ENCODE data around the gene SLCO2B1. TPM values are rescaled to one million over a fixed set of nuclear protein-coding genes. Genes with fewer than 3 reads are reported as not detected.

SLCO2B1 gene
- total RNA-seq, 4 donors from 2014 or later = 25.7 to 70.1 (median 33.1) TPM

DNA sequence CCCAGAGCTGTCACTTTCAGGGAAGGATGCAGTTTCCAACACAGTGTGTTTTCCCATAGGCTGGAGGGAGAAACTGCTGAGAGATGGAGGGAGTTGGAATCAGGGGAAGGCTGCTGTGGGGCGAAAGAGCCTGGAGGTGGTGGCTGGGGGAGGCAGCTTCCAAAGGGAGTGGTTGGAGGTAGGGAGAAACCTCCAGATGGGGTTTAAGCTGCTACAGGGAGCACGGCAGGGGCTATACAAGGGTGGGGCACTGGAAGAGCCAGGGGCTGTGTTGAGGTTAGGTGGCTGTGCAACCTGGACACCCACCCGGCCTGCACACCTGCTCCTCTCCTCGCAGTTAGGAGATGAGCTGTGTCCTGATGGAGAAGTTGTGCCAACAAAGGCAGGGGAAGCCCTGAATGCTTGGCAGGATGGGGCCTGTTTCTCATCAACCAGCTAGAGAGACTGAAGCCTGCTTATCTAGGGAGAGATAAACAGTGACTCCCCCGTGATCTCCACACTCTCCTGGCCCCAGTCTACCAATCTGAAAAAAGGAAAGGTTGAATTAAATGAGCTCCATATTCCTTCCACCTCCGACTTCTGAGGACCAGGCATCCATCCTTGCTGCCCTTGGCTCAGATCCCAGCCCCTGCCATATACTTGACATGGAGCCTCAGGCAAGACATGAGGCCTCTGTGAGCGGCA lies 3.6 kb upstream of the SLCO2B1 start:
- 70 to 90% methylated on average over 4 to 5 of the region's 7 CpGs for WGBS, 2 donors (ENCODE audit: low coverage in 1 of 2)

DNA sequence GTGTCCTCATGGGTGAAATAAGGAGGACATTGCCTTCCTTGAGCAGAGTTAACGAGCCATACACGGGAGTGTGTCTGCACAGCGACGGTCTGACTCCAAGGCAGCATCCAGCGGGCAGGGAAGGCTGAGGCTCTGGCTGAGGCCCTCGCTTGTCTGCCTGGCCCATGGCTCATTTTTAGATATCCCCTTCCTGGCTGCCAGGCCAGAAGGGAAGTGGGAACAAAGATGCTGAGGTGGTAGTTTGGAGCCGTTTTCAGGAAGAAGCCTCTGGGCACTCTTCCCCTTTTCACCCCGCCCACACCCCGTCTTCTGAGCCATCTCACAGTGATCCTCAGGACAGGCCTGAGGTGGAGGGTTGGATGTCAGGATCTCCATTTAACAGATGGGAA lies 3.0 kb upstream of the SLCO2B1 start:
- no peak for ATAC-seq
- TF ChIP-seq EP300 (IDR thresholded peaks at IDR 0.05) (no peak), POLR2A (IDR thresholded peaks at IDR 0.05) (no peak), POLR2AphosphoS5 (IDR thresholded peaks at IDR 0.05) (no peak)
- TF ChIP-seq, protein P1, sequence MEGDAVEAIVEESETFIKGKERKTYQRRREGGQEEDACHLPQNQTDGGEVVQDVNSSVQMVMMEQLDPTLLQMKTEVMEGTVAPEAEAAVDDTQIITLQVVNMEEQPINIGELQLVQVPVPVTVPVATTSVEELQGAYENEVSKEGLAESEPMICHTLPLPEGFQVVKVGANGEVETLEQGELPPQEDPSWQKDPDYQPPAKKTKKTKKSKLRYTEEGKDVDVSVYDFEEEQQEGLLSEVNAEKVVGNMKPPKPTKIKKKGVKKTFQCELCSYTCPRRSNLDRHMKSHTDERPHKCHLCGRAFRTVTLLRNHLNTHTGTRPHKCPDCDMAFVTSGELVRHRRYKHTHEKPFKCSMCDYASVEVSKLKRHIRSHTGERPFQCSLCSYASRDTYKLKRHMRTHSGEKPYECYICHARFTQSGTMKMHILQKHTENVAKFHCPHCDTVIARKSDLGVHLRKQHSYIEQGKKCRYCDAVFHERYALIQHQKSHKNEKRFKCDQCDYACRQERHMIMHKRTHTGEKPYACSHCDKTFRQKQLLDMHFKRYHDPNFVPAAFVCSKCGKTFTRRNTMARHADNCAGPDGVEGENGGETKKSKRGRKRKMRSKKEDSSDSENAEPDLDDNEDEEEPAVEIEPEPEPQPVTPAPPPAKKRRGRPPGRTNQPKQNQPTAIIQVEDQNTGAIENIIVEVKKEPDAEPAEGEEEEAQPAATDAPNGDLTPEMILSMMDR (IDR thresholded peaks at IDR 0.05) = no peak
- WGBS, 2 donors (ENCODE audit: low coverage in 1 of 2) = 57 to 90% methylated on average over 2 to 4 of the region's 9 CpGs
- no peak overlapping the region for H3K27ac ChIP-seq
- H3K36me3 ChIP-seq = no peaks in the 10 kb centered on the region
- peaks cover 6% of the 10 kb centered on the region for H3K27me3 ChIP-seq
- H3K4me3 ChIP-seq = no peak overlapping the region
- H3K9me3 ChIP-seq = no peaks in the 10 kb centered on the region
- peaks cover 0 to 31% (median 5%) of the 10 kb centered on the region in 3 donors for H3K4me1 ChIP-seq

More for the DNA sequence above, 3.6 kb upstream of the SLCO2B1 start:
- Histone ChIP-seq H3K27me3 (peaks cover 4% of the 10 kb centered on the region), H3K4me3 (no peak overlapping the region), H3K4me1 (peaks cover 0 to 33% (median 5%) of the 10 kb centered on the region in 3 donors), H3K27ac (no peak overlapping the region), H3K36me3 (no peaks in the 10 kb centered on the region), H3K9me3 (no peaks in the 10 kb centered on the region)
- ATAC-seq = no peak
- TF ChIP-seq POLR2AphosphoS5 (IDR thresholded peaks at IDR 0.05) = no peak
- TF ChIP-seq EP300 (IDR thresholded peaks at IDR 0.05) = no peak
- TF ChIP-seq POLR2A (IDR thresholded peaks at IDR 0.05) = no peak
- TF ChIP-seq, protein P1 (IDR thresholded peaks at IDR 0.05) = no peak

DNA sequence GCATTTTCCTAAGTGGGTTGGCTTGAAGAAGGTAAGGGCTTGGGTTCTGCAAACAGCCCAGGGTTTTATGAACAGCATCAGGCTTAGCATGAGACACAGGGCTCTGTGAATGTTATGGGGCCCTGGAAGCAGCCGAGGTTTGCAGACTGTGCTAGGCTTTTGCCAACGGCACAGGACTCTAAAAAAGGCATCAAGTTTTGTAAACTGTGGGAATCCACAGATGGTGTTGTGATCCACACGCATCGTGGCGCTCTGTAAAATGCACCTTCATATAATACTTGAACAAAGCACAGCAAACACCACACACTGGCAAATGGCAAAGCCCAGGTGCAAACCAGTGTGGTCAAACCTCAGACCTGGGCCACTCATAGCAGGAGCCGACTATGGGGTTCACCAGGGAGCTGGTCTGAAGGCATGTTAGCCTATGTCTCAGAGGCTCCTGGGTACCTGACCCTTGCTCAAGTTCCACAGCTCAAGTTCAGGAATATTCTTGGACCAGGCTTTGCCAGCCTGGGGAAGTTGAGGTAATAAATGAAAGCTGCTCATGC lies 2.4 kb upstream of the SLCO2B1 start:
- H3K4me3 ChIP-seq = no peak overlapping the region
- H3K9me3 ChIP-seq = no peaks in the 10 kb centered on the region
- no peak for TF ChIP-seq EP300 (IDR thresholded peaks at IDR 0.05)
- TF ChIP-seq POLR2A (IDR thresholded peaks at IDR 0.05) = no peak
- no peak for TF ChIP-seq POLR2AphosphoS5 (IDR thresholded peaks at IDR 0.05)
- TF ChIP-seq, protein P1 (IDR thresholded peaks at IDR 0.05) = no peak
- peaks cover 0 to 24% (median 5%) of the 10 kb centered on the region in 3 donors for H3K4me1 ChIP-seq
- peaks cover 6% of the 10 kb centered on the region for H3K27me3 ChIP-seq
- no peak overlapping the region for H3K27ac ChIP-seq
- no peaks in the 10 kb centered on the region for H3K36me3 ChIP-seq
- WGBS, 2 donors (ENCODE audit: low coverage in 1 of 2) = 92% methylated on average over 4 of the region's 6 CpGs; no CpG with 5 or more reads in 1 of the 2 donors
- ATAC-seq = no peak

DNA sequence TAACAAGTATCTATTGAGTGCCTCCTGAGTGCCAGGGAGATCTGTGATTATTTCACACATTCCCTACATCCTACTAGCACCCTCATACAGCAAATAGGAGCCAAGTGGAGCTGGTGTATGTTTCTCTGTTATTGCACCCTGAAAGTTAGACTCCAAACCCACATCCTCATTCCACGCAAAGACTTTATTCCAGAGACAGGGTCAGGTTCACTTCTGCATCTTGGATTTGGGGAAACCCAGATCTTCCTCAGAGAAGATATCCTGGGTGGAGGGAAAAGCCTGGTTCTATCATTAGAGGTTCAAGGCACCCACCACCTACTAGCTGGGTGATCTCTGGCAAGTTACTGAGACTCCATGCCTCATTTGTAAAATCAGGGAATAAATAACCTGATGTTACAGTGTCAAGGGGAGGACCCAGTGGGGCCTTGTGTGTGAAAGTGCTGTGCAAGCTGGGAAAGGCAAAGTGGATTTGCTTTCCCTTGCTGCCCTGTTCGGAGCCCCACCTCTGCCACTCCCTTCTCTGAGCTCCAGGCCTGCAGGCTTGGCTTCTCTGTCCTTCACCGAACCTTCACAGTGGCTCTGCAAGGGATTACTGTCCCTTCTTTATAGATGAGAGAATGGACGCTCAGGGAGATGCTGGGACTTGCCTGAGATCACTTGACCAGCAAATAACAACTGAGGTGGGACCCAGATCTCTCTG lies 991 bp upstream of the SLCO2B1 start:
- no peak overlapping the region for H3K4me3 ChIP-seq
- no peaks in the 10 kb centered on the region for H3K9me3 ChIP-seq
- TF ChIP-seq POLR2AphosphoS5 (IDR thresholded peaks at IDR 0.05) (no peak), EP300 (IDR thresholded peaks at IDR 0.05) (no peak), POLR2A (IDR thresholded peaks at IDR 0.05) (no peak)
- TF ChIP-seq, protein P1 (IDR thresholded peaks at IDR 0.05) = no peak
- no peak overlapping the region for H3K27ac ChIP-seq
- no peak for ATAC-seq
- 40 to 52% methylated on average over 1 to 4 of the region's 4 CpGs for WGBS, 2 donors (ENCODE audit: low coverage in 1 of 2)
- no peaks in the 10 kb centered on the region for H3K36me3 ChIP-seq
- H3K27me3 ChIP-seq = peaks cover 6% of the 10 kb centered on the region
- peaks cover 0 to 22% (median 0%) of the 10 kb centered on the region in 3 donors for H3K4me1 ChIP-seq

All from gastroesophageal sphincter (tissue), 4 donors.